ENCODE results near the gene PLPP3. TPM values are rescaled to one million over a fixed set of nuclear protein-coding genes. Genes with fewer than 3 reads are reported as not detected.

Gene PLPP3
- total RNA-seq, 4 donors from 2014 or later = 29.0 to 80.0 (median 39.4) TPM

- WGBS = 89% methylated on average over 10 of the region's 10 CpGs
- TF ChIP-seq POLR2AphosphoS5 (IDR thresholded peaks at IDR 0.05) (no peak), CTCF (IDR thresholded peaks at IDR 0.05) (no peak), EP300 (IDR thresholded peaks at IDR 0.05) (no peak)
Measured at GRCh38 chr1:56457756-56458375, 121.5 kb downstream of the PLPP3 start.

GRCh38 chr1:56456435-56457101 lies 122.8 kb downstream of the PLPP3 start:
- DNase-seq (ENCODE audit: low spot score in 2 of 2) = no peak
- TF ChIP-seq CTCF (IDR thresholded peaks at IDR 0.05) = no peak
- TF ChIP-seq EP300 (IDR thresholded peaks at IDR 0.05) = no peak
- no peak for TF ChIP-seq POLR2A (IDR thresholded peaks at IDR 0.05)
- Histone ChIP-seq H3K36me3 (no peaks in the 10 kb centered on the region), H3K9me3 (no peaks in the 10 kb centered on the region), H3K4me3 (no peak overlapping the region), H3K27me3 (no peaks in the 10 kb centered on the region), H3K27ac (no peak overlapping the region), H3K4me1 (peaks cover 12% of the 10 kb centered on the region)
- 78% methylated on average over 12 of the region's 12 CpGs for WGBS

More at GRCh38 chr1:56457756-56458375, 121.5 kb downstream of the PLPP3 start:
- no peak for DNase-seq (ENCODE audit: low spot score in 2 of 2)
- H3K27me3 ChIP-seq = no peaks in the 10 kb centered on the region
- H3K27ac ChIP-seq = no peak overlapping the region
- H3K9me3 ChIP-seq = no peaks in the 10 kb centered on the region
- H3K4me1 ChIP-seq = peaks cover 5% of the 10 kb centered on the region
- H3K36me3 ChIP-seq = no peaks in the 10 kb centered on the region
- no peak overlapping the region for H3K4me3 ChIP-seq

- no peaks in the 10 kb centered on the region for H3K27me3 ChIP-seq
- DNase-seq (ENCODE audit: low spot score in 2 of 2) = no peak
- 84% methylated on average over 10 of the region's 10 CpGs for WGBS
- H3K9me3 ChIP-seq = no peaks in the 10 kb centered on the region
- no peak overlapping the region for H3K4me3 ChIP-seq
- no peaks in the 10 kb centered on the region for H3K36me3 ChIP-seq
- H3K27ac ChIP-seq = peak overlapping the region; percentile 11
- H3K4me1 ChIP-seq = peaks cover 12% of the 10 kb centered on the region
- TF ChIP-seq CTCF (IDR thresholded peaks at IDR 0.05) (no peak), EP300 (IDR thresholded peaks at IDR 0.05) (no peak), POLR2AphosphoS5 (IDR thresholded peaks at IDR 0.05) (no peak), POLR2A (IDR thresholded peaks at IDR 0.05) (no peak)
Measured at GRCh38 chr1:56453417-56454078, 125.8 kb downstream of the PLPP3 start.

GRCh38 chr1:56453016-56453415 lies 126.3 kb downstream of the PLPP3 start:
- H3K27ac ChIP-seq = peak overlapping the region; percentile 25
- H3K4me1 ChIP-seq = peaks cover 12% of the 10 kb centered on the region
- no peak for DNase-seq (ENCODE audit: low spot score in 2 of 2)
- 71% methylated on average over 4 of the region's 4 CpGs for WGBS
- no peak overlapping the region for H3K4me3 ChIP-seq
- no peaks in the 10 kb centered on the region for H3K36me3 ChIP-seq
- H3K9me3 ChIP-seq = no peaks in the 10 kb centered on the region
- H3K27me3 ChIP-seq = no peaks in the 10 kb centered on the region
- TF ChIP-seq POLR2A (IDR thresholded peaks at IDR 0.05) (no peak), CTCF (IDR thresholded peaks at IDR 0.05) (no peak), POLR2AphosphoS5 (IDR thresholded peaks at IDR 0.05) (no peak)

All from suprapubic skin (tissue), 4 donors.